ENCODE results near the gene ALCAM.

- no peak for TF ChIP-seq TAF1 (IDR thresholded peaks at IDR 0.05; ENCODE audit: borderline replicate concordance, low read depth, low read length)
- no peak for TF ChIP-seq POLR2A (IDR thresholded peaks at IDR 0.05; ENCODE audit: low read depth, low read length)
Observed at GRCh38 chr3:105495021-105495420, 128.3 kb downstream of the ALCAM start.

All from GM12892 (cell line).